HEK293 (cell line): ENCODE results near the gene ORC2.

ENCODE experiments used
- CTCF ChIA-PET: fragments of 350-600 bp; formaldehyde crosslinking; extraction: SDS; loops from one replicate; lab custom pipeline; 2021; ENCODE audit warnings: antibody characterized with exemption; lab: Yijun Ruan, JAX
- POLR2A ChIA-PET: fragments of 300-600 bp; formaldehyde crosslinking; extraction: SDS; loops from one replicate; lab custom pipeline; 2020; ENCODE audit warnings: antibody characterized with exemption, inconsistent platforms; lab: Yijun Ruan, JAX
- H3K27ac ChIP-seq: fragments of 200-500 bp; sonication (Bioruptor generic); 2 replicates; pipeline ENCODE4 v1.5.1; 2014; ENCODE audit warnings: low read depth, low read length, control low read depth, inconsistent platforms; ENCODE audit errors: extremely low read depth
- H3K36me3 ChIP-seq, 2 experiments: fragments of 200-500 bp in 1 of 2; sonication (Bioruptor generic) in 1 of 2; 1 replicate in 1 of 2; 2 replicates in 1 of 2; pipeline ENCODE4 v1.5.1; 2014 to 2017; ENCODE audit warnings: inconsistent platforms in 2 of 2, low read length in 2 of 2; ENCODE audit not compliant: control insufficient read depth in 2 of 2, insufficient read depth in 1 of 2
- H3K4me1 ChIP-seq: fragments of 200-500 bp; sonication (Bioruptor generic); 2 replicates; pipeline ENCODE4 v1.5.1; 2014; ENCODE audit warnings: mild to moderate bottlenecking, low read length, inconsistent platforms; ENCODE audit not compliant: control insufficient read depth, insufficient read depth
- H3K4me3 ChIP-seq: 2 replicates; pipeline ENCODE4 v1.5.1; 2011; ENCODE audit warnings: low read depth, mild to moderate bottlenecking, control low read depth, low read length, moderate library complexity
- H3K9me3 ChIP-seq: fragments of 200-500 bp; sonication (Bioruptor generic); 2 replicates; pipeline ENCODE4 v1.5.1; 2014; ENCODE audit warnings: low read depth, low read length, inconsistent platforms; ENCODE audit not compliant: control insufficient read depth, insufficient read depth
- HOXA7 ChIP-seq: sonication (generic); formaldehyde crosslinking; IDR thresholded peaks from 2 replicates; pipeline ENCODE4 v1.8.1; 2022; ENCODE audit warnings: missing genetic modification reagents, borderline replicate concordance
- IKZF3 ChIP-seq: fragments of 450-650 bp; IDR thresholded peaks from 2 replicates; pipeline ENCODE4 v1.5.0; 2018; ENCODE audit warnings: missing biosample characterization, mild to moderate bottlenecking, missing genetic modification characterization, moderate library complexity
- KLF9 ChIP-seq: fragments of 450-650 bp; formaldehyde crosslinking; IDR thresholded peaks from 2 replicates; pipeline ENCODE4 v1.5.1; 2016; ENCODE audit warnings: missing biosample characterization, missing genetic modification characterization, low read depth
- MEIS1 ChIP-seq: sonication (generic); formaldehyde crosslinking; IDR thresholded peaks from 2 replicates; pipeline ENCODE4 v1.8.1; 2022; ENCODE audit warnings: missing genetic modification reagents, mild to moderate bottlenecking, borderline replicate concordance
- SCRT1 ChIP-seq: fragments of 450-650 bp; formaldehyde crosslinking; IDR thresholded peaks from 2 replicates; pipeline ENCODE4 v1.5.1; 2016; ENCODE audit warnings: missing biosample characterization, missing genetic modification characterization, borderline replicate concordance
- SCRT2 ChIP-seq: fragments of 450-650 bp; formaldehyde crosslinking; IDR thresholded peaks from 2 replicates; pipeline ENCODE4 v1.5.1; 2016; ENCODE audit warnings: missing biosample characterization, missing genetic modification characterization
- SP7 ChIP-seq: fragments of 450-650 bp; formaldehyde crosslinking; IDR thresholded peaks from 2 replicates; pipeline ENCODE4 v1.5.1; 2016; ENCODE audit warnings: missing biosample characterization, missing genetic modification characterization
- ZFP41 ChIP-seq: fragments of 450-650 bp; formaldehyde crosslinking; IDR thresholded peaks from 2 replicates; pipeline ENCODE4 v1.5.1; 2016; ENCODE audit warnings: missing biosample characterization, missing genetic modification characterization, borderline replicate concordance
- ZNF324 ChIP-seq: fragments of 450-650 bp; formaldehyde crosslinking; IDR thresholded peaks from 2 replicates; pipeline ENCODE4 v1.5.1; 2016; ENCODE audit warnings: missing biosample characterization, missing genetic modification characterization
- ZNF350 ChIP-seq: fragments of 450-650 bp; formaldehyde crosslinking; IDR thresholded peaks from 2 replicates; pipeline ENCODE4 v1.5.0; 2017; ENCODE audit warnings: missing biosample characterization, mild to moderate bottlenecking, missing genetic modification characterization
- ZNF433 ChIP-seq: fragments of 450-650 bp; formaldehyde crosslinking; IDR thresholded peaks from 2 replicates; pipeline ENCODE4 v1.5.1; 2016; ENCODE audit warnings: missing biosample characterization, missing genetic modification characterization, low read depth
- ZNF514 ChIP-seq: fragments of 450-650 bp; formaldehyde crosslinking; IDR thresholded peaks from 2 replicates; pipeline ENCODE4 v1.5.1; 2016; ENCODE audit warnings: missing biosample characterization, missing genetic modification characterization
- ZNF521 ChIP-seq: fragments of 450-650 bp; formaldehyde crosslinking; IDR thresholded peaks from 2 replicates; pipeline ENCODE4 v1.5.1; 2017; ENCODE audit warnings: missing biosample characterization, mild to moderate bottlenecking, missing genetic modification characterization
- ZNF560 ChIP-seq: fragments of 450-650 bp; formaldehyde crosslinking; IDR thresholded peaks from 2 replicates; pipeline ENCODE4 v1.5.1; 2017; ENCODE audit warnings: missing biosample characterization, missing genetic modification characterization, borderline replicate concordance
- ZNF629 ChIP-seq: fragments of 450-650 bp; formaldehyde crosslinking; IDR thresholded peaks from 2 replicates; pipeline ENCODE4 v1.5.1; 2017; ENCODE audit warnings: missing biosample characterization, missing genetic modification characterization
- ZNF837 ChIP-seq: fragments of 450-650 bp; formaldehyde crosslinking; IDR thresholded peaks from 2 replicates; pipeline ENCODE4 v1.5.1; 2016; ENCODE audit warnings: missing biosample characterization, missing genetic modification characterization
- ZSCAN23 ChIP-seq: fragments of 450-650 bp; formaldehyde crosslinking; IDR thresholded peaks from 2 replicates; pipeline ENCODE4 v1.5.1; 2016; ENCODE audit warnings: missing biosample characterization, missing genetic modification characterization
- TF ChIP-seq, protein P1 (sequence below): fragments of 450-650 bp; formaldehyde crosslinking; IDR thresholded peaks from 2 replicates; pipeline ENCODE4 v1.5.1; 2016; ENCODE audit warnings: missing biosample characterization, missing genetic modification characterization, borderline replicate concordance
- TF ChIP-seq, protein P2 (sequence below): fragments of 450-650 bp; formaldehyde crosslinking; IDR thresholded peaks from 2 replicates; pipeline ENCODE4 v1.5.1; 2016; ENCODE audit warnings: missing biosample characterization, missing genetic modification characterization, low read depth

Gene ORC2

DNA sequence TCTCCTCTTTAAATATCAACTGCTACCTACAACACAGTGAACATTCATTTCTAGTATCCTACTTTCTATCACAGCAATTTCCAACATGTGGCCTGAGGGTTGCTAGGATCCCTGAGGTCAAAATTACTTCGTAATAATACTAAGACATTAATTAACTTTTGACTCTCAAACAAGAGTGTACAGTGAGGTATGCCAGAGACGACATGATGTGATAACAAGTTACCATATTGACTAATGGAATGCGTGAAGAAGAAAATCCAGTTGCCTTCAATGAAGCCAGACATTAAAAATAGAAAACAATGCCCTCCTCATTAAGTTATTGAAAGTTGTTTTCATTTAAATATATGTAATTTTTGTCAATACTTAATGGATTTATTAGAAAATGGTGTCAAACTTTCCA, 13.1 kb downstream of the ORC2 start (continued):
- TF ChIP-seq ZNF433 (no peak), ZSCAN23 (tag by site-specific recombination) (no peak)

DNA sequence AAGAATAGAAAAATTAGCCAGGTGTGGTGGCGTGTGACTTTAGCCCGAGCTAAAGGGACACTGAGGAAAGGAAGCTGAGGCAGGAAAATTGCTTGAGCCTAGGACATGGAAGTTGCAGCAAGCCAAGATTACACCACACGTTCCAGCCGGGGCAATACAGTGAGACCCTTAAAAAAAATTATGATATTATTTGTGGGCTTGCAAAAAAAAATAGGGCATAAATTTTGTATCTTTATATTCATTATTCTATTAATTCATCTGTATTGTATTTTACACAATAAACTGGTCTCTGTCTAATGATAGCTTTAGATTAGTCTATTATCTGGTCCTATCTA, 18.1 kb downstream of the ORC2 start:
- CTCF ChIA-PET: interaction anchor here (1.3 to 1.6 kb wide), 3 partner anchors 17 to 213 kb away, joined by 4 to 8 read pairs (median 4); no protein-coding TSS in a partner anchor
- no peak overlapping the region for H3K27ac ChIP-seq
- H3K36me3 ChIP-seq: peaks cover 86 to 89% of the 10 kb centered on the region in 2 experiments
- no peaks in the 10 kb centered on the region for H3K9me3 ChIP-seq
- TF ChIP-seq KLF9 (no peak), ZNF521 (tag by site-specific recombination) (no peak), ZNF560 (no peak), HOXA7 (CRISPR knock-in tag) (no peak), MEIS1 (CRISPR knock-in tag) (no peak)
- TF ChIP-seq, protein P1, sequence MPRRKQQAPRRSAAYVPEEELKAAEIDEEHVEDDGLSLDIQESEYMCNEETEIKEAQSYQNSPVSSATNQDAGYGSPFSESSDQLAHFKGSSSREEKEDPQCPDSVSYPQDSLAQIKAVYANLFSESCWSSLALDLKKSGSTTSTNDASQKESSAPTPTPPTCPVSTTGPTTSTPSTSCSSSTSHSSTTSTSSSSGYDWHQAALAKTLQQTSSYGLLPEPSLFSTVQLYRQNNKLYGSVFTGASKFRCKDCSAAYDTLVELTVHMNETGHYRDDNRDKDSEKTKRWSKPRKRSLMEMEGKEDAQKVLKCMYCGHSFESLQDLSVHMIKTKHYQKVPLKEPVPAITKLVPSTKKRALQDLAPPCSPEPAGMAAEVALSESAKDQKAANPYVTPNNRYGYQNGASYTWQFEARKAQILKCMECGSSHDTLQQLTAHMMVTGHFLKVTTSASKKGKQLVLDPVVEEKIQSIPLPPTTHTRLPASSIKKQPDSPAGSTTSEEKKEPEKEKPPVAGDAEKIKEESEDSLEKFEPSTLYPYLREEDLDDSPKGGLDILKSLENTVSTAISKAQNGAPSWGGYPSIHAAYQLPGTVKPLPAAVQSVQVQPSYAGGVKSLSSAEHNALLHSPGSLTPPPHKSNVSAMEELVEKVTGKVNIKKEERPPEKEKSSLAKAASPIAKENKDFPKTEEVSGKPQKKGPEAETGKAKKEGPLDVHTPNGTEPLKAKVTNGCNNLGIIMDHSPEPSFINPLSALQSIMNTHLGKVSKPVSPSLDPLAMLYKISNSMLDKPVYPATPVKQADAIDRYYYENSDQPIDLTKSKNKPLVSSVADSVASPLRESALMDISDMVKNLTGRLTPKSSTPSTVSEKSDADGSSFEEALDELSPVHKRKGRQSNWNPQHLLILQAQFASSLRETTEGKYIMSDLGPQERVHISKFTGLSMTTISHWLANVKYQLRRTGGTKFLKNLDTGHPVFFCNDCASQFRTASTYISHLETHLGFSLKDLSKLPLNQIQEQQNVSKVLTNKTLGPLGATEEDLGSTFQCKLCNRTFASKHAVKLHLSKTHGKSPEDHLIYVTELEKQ: no peak
- TF ChIP-seq, all 188 proteins: peak for 0
- H3K4me3 ChIP-seq: no peak overlapping the region
- no peaks in the 10 kb centered on the region for H3K4me1 ChIP-seq
- POLR2A ChIA-PET: interaction anchor here (1.8 kb wide), 1 partner anchor 18 kb away, joined by 7 read pairs; the partner anchor contains the start of gene ORC2

DNA sequence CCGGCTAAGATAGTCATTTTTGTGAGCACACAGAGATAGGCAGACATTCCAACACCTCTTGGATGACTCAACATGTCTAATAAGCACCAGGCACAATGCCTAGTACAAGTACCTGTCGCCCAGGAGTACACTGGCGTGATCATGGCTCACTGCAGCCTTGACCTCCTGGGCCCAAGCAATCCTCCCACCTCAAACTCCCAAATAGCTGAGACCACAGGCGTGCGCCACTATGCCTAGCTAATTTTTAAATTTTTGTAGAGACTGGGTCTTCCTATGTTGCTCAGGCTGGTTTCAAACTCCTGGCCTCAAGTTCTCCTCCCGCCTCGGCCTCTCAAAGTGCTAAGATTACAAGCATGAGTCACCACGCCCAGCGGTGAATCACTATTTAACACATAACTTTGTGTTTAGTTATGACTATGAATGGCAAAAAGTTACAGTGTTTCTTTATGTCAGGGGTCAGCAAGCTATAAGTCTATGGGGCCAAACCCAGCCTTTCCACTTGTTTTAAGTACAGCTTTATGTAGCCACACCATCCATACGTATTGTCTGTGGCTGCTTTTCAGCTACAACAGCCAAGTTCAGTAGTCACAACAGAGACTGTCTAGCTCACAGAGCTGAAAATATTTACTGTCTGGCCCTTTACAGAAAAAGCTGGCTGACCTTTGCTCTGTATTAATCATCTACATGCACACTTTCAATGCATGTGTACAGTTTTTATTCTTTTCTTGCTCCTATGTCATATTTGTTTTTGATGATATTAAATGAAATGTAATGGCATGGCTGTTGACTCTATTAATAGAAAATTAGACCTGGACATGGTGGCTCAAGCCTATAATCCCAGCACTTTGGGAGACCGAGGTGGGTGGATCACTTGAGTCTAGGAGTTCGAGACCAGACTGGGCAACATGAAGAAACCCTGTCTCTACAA, 18.7 kb downstream of the ORC2 start:
- Histone ChIP-seq H3K9me3 (no peaks in the 10 kb centered on the region), H3K36me3 (peaks cover 87 to 89% of the 10 kb centered on the region in 2 experiments), H3K4me3 (no peak overlapping the region), H3K27ac (no peak overlapping the region), H3K4me1 (no peaks in the 10 kb centered on the region)
- POLR2A ChIA-PET: interaction anchor here (1.8 kb wide), 1 partner anchor 18 kb away, joined by 7 read pairs; the partner anchor contains the start of gene ORC2
- CTCF ChIA-PET: interaction anchor here (0.8 to 1.6 kb wide), 4 partner anchors 18 to 214 kb away, joined by 3 to 8 read pairs (median 4); no protein-coding TSS in a partner anchor
- TF ChIP-seq ZFP41: no peak
- 0 out of 2 replicates have a peak, but pooled peaks have one; percentile 29 for TF ChIP-seq ZNF629 (tag by site-specific recombination)
- peak; percentile 68; the same call in 1 of the 2 replicates for TF ChIP-seq SCRT1 (tag by site-specific recombination)
- TF ChIP-seq SP7 (tag by site-specific recombination): peak; percentile 37; the same call in 1 of the 2 replicates
- peak; percentile 89 for TF ChIP-seq SCRT2

DNA sequence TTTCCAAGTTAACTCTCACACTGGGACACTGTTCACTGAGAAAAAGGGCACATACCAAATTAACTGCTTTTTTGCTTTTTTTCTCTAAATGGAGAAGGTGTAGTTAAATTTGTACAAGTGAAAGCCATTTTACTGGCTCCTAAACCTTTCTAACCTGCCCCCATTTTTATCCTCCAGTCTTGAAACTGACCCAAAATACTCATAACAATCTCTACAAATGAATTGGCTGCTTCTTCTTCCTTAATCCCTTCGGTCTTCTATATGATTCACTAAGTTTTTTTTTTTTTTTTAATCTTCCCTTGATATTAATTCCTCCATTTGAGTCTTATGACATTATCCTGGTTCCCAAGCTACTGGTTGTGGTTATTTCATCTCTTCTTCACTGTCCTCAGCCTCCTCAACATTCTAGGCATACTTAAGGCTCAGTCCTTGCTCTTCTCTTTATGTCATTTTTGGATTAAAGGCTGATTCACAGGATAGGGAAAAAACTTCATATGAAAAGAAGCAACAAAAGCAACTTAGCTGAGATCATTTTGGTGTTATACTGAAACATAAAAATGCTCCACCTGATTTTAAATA, 19.8 kb downstream of the ORC2 start:
- CTCF ChIA-PET: no interaction called here
- Histone ChIP-seq H3K4me1 (no peaks in the 10 kb centered on the region), H3K36me3 (peaks cover 81 to 87% of the 10 kb centered on the region in 2 experiments), H3K4me3 (no peak overlapping the region), H3K27ac (no peak overlapping the region), H3K9me3 (no peaks in the 10 kb centered on the region)
- POLR2A ChIA-PET: interaction anchor here (0.8 to 1.8 kb wide), 2 partner anchors 13 to 19 kb away, joined by 3 to 7 read pairs; partner anchors contain the start of gene ORC2
- TF ChIP-seq IKZF3 (tag by site-specific recombination) (no peak), ZNF324 (tag by site-specific recombination) (no peak), ZNF514 (no peak), ZNF350 (tag by site-specific recombination) (no peak), ZNF837 (tag by site-specific recombination) (no peak)
- TF ChIP-seq, protein P2, sequence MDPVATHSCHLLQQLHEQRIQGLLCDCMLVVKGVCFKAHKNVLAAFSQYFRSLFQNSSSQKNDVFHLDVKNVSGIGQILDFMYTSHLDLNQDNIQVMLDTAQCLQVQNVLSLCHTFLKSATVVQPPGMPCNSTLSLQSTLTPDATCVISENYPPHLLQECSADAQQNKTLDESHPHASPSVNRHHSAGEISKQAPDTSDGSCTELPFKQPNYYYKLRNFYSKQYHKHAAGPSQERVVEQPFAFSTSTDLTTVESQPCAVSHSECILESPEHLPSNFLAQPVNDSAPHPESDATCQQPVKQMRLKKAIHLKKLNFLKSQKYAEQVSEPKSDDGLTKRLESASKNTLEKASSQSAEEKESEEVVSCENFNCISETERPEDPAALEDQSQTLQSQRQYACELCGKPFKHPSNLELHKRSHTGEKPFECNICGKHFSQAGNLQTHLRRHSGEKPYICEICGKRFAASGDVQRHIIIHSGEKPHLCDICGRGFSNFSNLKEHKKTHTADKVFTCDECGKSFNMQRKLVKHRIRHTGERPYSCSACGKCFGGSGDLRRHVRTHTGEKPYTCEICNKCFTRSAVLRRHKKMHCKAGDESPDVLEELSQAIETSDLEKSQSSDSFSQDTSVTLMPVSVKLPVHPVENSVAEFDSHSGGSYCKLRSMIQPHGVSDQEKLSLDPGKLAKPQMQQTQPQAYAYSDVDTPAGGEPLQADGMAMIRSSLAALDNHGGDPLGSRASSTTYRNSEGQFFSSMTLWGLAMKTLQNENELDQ (tag by site-specific recombination): no peak
